Smooth muscle cell of the brain vasculature (primary cell): ENCODE results near the gene USP46.
A peak's percentile ranks its signal among the peaks of the same experiment; 100 is the strongest.

ENCODE experiments used
- DNase-seq: peaks from one replicate; pipeline ENCODE4 v3.0.0-alpha.2; 2012; ENCODE audit warnings: low read depth, low spot score

USP46 gene

DNA sequence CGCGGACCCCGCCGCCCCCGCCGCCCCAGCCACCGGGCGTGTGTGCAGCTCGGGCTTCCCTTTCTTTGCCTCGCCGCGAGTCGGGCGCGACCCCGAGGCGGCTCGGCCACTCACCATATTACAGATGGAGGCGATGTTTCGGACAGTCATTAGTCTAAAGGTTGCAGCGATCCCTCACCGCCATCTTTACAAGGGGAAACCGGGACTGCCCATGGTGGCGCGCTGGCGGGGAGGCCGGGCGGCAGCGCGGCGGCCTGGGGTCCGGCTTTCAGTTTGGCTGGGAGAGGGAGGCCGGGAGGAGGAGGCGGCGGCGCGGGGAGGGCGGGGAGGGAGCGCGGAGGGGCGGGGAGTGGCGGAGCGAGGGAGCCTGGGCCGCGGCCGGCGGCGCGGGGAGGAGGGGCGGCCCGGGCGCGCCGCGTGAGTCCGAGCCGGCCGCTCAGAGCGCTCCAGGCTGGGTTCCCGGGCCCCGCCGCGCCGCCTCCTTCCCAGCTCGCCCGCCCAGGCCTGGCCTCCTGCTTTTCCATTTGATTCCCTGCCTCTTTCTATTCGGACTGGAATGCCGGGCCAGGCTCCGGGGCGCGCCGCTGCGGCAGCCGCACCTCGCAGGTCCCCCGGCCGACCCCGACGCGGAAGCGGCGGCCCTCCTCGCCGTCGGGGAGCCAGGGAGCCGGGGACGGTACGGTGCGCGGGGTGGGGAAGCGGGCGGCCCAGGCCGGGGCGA lies at the start of gene USP46:
Gene USP46 (minus strand): TSS at position 301 of the 721 bp plus-strand sequence. CDS start 151 bp downstream, at position 150.
- peak; percentile 20 for DNase-seq

GRCh38 chr4:52704661-52705060 lies 45.6 kb upstream of the USP46 start:
- DNase-seq: no peak

DNA sequence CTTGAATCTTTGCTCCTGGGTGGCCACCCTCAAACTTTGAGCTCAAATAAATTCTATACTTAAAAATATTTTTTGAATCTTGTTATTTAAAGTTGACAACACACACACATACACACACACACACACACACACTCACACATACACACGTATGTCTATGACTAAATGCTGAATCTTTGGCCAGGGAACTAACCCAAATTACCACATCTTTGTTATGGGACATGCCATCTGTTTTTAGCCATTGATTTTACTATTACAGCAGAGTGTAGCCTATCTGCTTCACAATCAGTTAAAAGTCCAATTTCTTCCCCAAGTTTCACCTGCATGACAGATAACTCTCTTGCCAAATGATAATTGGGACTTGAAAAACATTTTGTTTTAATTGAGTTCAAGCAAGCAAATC lies 45.0 kb upstream of the USP46 start:
- no peak for DNase-seq

DNA sequence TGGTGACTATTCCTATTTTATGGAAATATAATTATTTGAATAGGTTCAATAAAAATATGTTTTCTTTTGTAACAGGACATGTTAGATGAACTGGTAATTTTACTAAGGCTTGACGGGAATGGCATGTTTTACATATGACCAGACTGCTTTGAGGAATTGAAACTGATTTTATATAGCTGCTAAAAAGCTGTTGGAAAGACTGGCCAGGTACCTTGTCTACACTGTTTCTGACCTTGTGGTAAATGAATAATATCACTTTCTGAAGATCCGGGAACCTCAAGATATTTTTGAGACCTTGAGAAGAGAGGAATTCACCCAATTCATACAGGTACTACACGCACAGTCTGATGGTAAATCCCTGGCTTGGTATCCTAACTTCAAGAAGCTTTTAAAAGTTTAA lies 42.1 kb upstream of the USP46 start:
- no peak for DNase-seq

- DNase-seq: no peak
Measured at GRCh38 chr4:52694936-52695335, 35.8 kb upstream of the USP46 start.

- no peak for DNase-seq
Measured at GRCh38 chr4:52693492-52693891, 34.4 kb upstream of the USP46 start.

DNA sequence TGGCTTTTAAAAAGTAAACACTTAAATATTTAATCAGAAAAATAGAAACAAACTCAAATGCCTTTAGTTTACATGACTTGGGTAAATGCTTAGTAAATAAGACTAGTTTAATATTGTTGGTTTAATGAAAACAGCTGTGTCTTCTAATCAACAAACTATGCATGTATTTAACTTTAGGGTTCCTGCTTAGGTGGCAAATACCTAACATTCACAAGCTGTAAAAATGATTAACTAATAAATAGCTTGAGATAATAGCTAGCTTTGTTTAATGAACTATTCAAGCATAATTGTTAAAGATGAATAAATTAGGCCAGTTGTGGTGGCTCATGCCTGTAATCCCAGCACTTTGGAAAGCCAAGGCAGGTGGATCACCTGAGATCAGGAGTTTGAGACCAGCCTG lies 30.0 kb upstream of the USP46 start:
- no peak for DNase-seq

- DNase-seq: no peak
Measured at GRCh38 chr4:52687696-52688095, 28.6 kb upstream of the USP46 start.

DNA sequence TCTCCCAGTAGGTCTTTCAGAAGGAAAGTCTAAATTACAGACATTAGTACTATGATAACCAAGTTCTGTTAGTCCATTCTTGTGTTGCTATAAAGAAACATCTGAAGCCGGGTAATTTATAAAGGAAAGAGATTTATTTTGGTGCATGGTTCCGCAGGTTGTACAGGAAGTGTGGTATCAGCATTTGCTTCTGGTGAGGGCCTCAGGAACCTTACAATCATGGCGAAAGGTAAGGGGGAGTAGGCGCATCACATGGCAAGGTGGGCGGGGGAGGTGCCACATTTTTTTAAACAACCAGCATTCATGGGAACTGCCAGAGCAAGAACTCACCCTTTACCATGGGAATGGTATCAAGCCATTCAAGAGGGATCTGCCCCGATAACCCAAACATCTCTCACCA lies 26.2 kb upstream of the USP46 start:
- no peak for DNase-seq

DNA sequence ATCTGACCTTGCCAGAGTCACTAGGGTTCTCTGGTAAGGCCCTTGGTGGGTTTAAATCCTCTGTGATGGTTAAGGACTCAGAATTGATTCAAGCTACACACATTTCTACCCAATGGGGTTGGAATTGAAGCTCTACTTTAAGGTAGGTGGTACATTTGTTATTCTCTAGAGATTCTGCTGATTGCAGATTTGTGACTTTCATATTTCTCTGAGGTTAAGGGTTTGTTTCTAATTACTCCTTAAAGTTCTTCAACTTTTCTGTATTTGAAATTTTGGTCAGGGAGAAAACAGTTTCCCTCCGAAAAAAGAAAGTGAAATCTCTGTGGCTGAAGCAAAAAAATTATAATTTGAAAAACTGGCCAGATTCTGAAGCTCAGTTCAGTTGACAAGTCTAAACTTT lies 25.8 kb upstream of the USP46 start:
- DNase-seq: no peak

DNA sequence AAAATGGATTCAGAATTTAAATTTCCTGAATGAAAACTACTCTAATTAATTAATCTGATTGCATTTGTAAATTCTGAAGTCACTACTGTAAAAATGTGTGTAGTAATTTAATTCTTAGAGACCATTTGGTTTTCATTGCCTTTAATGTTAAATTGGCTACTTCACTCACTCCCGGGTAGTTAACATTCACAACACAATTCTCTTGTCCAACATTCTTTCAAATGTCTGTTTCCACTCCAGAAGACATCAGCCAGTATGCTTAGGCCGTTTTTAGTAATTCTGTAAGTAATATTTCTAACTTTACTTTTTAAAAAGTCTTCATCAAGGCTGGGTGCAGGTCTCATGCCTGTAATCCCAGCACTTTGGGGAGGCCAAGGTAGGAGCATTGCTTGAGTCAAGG lies 21.3 kb upstream of the USP46 start:
- no peak for DNase-seq

- no peak for DNase-seq
Measured at GRCh38 chr4:52676536-52676935, 17.4 kb upstream of the USP46 start.

DNA sequence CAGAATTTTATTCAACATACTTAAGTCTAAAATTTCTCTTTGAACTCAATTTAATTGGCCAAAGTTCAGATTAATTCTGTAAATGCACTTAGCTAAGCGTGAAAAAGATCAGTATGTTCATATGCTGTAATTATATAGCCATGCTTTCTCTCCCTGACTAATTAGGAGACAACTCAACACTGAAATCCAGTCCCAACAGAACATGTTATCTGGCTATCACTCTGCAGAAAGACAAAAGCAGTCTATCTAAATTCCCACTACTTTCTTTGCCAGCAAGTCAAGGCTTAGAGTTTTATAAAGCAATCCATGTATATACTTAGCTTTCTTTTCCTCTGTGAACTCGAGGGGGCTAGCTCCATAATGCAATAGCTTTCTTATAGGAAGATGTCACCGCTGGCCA lies 16.0 kb upstream of the USP46 start:
- no peak for DNase-seq

DNA sequence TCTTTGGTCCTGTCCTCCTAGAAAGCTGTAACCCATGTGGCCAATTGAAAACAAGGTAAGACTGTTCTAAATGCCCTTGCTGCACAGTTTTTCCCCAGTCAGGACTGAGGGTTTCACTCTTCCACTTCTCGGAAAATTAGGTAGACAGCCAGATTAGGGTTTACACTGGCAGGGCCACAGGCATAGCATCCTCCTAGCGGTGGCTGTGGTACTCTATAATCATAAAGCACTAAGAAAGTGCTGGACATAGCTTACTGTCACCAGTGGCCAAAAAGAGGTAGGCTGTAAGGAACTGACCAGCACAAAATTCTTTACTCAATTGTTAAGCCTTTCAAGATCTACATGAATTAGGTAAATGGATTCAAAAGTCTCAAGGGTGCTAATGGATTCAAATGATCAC lies 11.6 kb upstream of the USP46 start:
- no peak for DNase-seq

- no peak for DNase-seq
Measured at GRCh38 chr4:52670121-52670520, 11.0 kb upstream of the USP46 start.

GRCh38 chr4:52665592-52665991 lies 6.5 kb upstream of the USP46 start:
- DNase-seq: no peak

GRCh38 chr4:52664479-52664878 lies 5.4 kb upstream of the USP46 start:
- no peak for DNase-seq

- no peak for DNase-seq
Measured at GRCh38 chr4:52661966-52662690, 3.0 kb upstream of the USP46 start.

DNA sequence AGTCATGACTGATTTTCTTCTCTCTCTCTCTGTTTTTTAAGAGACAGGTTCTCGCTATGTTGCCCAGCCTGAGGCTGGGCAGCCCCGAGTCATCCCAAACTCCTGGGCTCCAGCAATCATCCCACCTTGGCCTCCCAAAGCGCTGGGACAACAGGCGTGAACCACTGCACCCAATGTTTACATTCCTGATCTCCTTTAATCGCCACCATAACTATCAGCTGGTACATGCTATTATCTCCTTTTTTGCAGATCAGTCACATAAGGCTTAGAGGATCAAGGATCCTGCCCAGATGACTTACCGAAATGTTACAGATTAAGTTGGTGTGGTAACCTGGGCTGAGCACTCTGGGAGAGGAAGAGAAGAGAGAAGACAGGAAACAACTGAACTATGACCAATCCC lies 1.5 kb upstream of the USP46 start:
- no peak for DNase-seq

DNA sequence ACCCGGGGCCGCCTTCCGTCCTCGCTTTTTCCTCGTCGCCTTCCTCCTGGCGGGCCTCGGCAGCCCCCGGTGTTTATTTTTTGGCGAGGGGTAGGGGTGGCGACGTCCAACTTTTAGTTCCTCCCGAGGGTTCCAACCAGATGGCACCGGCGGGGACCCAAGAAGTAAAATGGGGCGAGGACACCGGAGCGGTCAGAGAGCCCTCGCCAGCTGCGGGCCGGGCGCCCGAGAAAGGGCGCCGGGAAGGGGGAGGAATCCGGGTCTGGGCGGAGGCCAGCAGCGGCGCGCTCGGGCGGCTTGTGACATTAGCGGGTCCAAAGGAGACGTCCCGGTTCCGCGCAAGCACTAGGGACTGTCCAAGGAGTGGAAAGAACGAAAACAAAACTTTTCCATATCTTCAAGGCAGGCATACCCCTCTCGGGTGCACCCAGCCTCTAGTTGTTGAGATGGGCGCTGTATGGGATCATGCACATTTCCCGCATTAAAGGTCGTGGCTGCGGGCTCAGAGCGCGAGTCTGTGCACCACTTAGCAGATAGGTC lies 691 bp upstream of the USP46 start:
- no peak for DNase-seq

- no peak for DNase-seq
Measured at GRCh38 chr4:52658641-52659000, 480 bp downstream of the USP46 start.

DNA sequence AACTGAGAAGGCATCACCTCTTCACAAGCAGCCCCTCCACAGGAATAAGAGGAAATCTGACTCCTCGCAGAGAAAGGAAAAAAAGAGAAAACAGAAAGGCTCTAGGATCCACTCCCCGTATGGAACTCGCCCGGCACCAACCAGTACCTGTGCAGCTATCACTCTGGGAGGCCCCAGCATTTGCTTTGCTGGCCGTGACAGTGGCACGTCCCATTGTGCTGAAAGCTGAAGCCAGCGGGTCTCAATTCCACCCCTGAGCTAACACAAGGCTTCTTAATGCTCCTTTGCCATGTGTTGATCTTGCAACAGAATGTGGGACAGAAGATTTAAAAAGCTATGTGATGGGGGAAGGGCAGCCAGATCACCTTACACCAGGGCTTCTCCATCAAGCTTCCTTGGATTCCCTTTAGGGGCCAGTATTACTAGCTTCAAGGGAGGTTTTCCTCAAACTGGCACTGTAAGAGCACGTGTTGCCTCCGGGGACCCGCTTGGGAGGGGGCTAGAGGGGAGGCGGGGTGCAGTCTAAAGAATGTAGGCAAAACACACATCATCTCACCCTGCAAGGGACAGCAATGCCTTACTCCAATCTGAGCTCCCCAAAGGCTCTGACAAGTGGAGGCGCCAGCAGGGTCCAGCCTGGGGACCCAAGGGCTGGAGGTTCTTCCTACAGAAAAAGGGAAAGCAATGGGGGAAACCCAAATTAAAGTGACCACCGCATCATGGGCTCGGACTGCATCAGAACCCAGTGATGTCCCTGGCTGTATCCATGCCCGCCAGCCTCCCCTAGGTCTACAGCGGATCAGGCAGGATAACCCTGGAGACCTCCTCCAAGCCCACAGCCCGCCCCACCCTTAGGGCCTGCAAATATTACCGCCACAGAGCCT lies 1.2 kb downstream of the USP46 start:
- no peak for DNase-seq
